Measurements from ENCODE around the gene TAF11L5.
"Not testable (repeated sequence)": the region's sequence is repeated elsewhere in the genome, so short reads cannot be mapped to it uniquely, and the experiment has no call there.

The TAF11L5 gene

DNA sequence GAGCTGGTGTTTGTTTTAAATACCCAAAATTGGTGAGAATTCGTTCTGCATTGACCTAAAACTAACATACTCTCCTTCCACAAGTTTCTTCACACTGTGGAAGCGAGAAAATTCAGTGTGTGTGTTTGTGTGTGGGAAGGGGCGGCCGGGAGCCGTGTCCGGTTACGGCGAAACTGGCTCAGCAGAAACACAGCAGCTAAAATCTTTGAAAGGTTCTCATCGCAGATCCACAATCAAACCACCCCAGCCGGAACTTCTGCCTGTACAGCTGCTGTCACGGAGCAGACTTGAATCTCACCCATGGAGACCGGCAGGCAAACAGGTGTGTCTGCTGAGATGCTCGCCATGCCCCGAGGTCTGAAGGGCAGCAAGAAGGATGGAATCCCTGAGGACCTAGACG is at the start of gene TAF11L5:
Gene TAF11L5 (plus strand): TSS at position 301 of the 400 bp plus-strand sequence.
- DNase-seq, result not testable (repeated sequence)

DNA sequence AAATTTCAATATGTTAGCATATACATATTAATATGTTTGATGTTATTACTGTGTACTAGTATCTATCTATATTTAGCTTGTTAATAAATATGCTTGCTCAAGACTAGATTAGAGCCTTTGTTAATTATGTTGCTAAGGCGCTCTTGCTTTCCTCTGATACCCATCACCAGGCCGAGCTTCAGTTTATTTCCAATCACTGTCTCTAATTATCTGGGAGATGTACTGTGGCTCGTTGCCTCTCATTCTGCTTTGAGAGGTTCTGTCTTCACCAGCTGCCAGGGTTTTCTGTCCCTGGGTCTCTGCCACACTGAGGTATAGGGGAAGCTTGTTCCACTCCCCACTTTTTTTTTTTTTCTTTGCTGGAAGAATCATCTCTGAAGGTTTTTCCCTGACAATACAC is 48.0 kb upstream of the TAF11L5 start:
- DNase-seq, result peak; percentile 46

DNA sequence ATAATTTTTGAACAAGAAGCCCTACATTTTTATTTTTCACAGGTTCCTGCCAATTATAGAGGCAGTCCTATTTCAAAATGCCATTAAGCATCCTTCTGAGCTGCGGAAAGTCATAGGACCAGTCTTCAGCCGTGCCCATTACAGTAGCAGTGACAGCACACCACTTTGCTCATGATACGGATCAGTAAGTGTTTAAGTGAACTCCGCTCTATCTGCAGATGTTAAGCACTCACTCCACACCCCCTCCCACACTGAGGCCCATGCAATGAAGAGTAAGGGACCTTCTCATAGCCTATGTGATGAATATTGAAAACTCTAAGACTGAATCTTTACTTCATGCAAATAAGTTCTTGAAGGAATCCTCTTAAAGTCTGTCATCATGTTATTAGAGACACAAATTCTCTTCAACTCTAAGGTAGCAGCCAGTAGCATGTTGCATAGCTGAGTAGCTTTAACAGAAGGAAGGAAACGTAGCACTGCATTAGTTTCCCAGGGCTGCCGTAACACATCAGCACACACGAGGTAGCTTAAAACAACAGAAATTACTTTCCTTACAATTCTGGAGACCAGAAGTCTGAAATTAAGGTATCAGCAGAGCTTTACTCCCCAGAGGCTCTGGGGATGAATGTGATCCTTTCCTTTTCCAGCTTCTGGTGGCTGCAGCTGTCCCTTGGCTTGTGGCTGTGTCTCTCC is 47.3 kb upstream of the TAF11L5 start:
- no peak for DNase-seq

- DNase-seq, result peak; percentile 17
Observed at GRCh38 chr5:17481378-17481777, 43.7 kb upstream of the TAF11L5 start.

- peak; percentile 73 for DNase-seq
Observed at GRCh38 chr5:17482790-17483189, 42.2 kb upstream of the TAF11L5 start.

DNA sequence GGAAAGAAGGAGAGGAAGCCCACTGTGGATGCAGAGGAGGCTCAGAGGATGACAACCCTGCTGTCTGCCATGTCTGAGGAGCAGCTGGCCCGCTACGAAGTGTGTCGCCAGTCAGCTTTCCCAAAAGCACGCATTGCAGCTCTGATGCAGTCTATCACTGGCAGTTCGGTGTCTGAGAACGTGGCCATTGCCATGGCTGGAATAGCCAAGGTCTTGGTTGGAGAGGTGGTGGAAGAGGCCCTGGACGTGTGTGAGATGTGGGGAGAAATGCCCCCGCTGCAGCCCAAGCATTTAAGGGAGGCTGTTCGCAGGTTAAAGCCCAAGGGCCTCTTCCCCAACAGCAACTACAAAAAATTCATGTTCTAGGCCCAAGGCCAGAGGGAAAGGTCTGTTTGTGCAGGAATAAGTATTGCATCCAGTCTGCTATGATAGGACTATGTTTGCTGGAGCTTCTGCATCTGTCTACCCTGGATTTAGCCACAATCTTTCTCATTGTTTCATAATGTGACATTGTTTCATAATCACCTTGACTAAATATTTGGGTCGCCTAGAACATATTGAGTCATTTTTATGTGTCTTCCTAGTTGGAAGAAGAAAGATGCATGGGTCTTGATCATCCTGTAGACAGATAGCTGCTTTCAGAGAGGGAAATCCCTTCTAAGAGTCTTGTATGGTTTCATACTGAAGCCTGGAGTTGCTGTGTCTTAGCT is 38.4 kb upstream of the TAF11L5 start:
- DNase-seq, result not testable (repeated sequence)

DNA sequence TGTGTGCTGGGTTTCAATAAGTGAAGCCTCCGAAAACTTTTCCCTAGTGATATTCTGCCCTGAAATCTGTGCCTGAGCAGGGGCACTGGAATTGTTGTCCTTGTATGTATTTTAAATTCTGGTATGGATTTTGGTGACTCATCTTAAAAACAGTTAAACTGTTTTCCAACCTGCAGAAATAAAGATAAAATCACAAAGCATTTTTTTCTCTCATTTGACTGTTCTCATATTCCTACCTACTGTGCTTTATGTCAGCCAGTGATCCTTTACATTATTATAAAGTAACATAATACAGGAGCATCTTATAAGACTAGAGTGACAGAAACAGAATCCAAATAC is 37.9 kb upstream of the TAF11L5 start:
- DNase-seq, result no peak

DNA sequence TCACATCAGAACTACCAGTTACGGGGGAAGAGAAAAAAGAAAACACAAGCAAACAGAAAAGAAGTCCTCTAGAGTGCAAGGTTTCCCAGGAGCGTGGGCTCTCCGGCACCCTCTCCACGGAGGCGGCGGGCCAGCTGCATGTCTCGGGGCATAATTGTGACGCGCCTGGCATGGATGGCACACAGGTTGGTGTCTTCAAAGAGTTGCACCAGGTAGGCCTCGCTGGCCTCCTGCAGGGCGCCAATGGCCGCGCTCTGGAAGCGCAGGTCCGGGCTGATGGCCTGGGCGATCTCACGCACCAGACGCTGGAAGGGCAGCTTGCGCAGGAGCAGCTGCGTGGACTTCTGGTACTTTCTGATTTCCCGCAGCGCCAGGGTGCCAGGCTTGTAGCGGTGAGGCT is 33.8 kb upstream of the TAF11L5 start:
- DNase-seq, result not testable (repeated sequence)

DNA sequence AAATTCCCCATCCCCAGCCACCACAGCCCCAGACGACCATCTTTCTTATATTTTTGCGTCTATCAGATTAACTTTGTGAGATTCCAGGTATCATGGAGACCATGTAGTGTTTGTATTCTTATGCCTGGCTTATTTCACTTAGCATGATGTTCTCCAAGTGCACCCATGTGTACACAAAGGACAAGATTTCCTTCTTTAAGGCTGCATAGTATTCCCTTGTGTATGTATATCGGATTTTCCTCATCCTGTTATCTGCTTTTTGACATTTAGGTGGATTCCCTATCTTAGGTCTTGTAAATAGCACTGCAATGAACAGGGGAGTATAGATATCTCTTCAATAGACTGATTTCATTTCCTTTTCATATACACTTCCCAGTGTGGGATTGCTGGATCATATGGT is 32.3 kb upstream of the TAF11L5 start:
- DNase-seq, result no peak

DNA sequence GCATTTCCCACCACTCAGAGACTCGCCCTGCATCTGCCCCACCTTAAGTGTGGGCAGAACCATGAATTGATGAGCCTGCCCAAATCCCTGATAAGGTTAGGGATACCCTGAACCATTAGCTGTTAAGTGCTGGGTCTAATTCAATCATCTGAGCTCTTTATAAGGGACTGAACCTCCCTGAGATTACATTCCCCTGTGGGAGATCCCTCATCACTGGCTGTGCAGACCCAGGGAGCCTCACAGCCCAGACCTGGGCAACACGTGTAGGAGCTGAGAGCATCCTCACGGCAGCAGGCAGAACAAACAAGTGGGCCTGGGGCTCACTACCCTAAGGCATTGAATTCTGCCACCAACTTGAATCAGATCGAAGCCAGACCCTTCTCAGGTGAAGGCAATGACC is 27.6 kb upstream of the TAF11L5 start:
- no peak for DNase-seq

- DNase-seq, result not testable (repeated sequence)
Observed at GRCh38 chr5:17497931-17498330, 27.1 kb upstream of the TAF11L5 start, which contains the start of gene TAF11L2. TAF11L2 (plus strand) TSS chr5:17498231.

GRCh38 chr5:17511775-17512325 is 13.2 kb upstream of the TAF11L5 start:
- DNase-seq, result no peak

DNA sequence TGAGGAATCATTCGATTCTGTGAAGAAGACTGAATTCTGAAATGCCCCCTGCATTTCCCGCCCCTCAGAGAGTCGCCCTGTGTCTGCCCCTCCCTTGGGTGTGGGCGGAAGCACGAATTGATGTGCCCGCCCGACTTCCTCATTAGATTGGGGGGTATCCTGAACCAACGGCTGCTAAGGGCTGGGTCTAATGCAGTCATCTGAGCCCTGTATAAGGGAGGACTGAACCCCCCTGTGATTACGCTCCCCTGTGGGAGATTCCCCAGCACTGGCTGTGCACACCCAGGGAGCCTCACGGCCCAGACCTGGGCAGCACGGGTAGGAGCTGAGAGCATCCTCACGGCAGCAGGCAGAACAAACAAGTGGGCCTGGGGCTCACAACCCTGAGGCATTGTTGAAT is 7.5 kb upstream of the TAF11L5 start:
- DNase-seq, result not testable (repeated sequence)

DNA sequence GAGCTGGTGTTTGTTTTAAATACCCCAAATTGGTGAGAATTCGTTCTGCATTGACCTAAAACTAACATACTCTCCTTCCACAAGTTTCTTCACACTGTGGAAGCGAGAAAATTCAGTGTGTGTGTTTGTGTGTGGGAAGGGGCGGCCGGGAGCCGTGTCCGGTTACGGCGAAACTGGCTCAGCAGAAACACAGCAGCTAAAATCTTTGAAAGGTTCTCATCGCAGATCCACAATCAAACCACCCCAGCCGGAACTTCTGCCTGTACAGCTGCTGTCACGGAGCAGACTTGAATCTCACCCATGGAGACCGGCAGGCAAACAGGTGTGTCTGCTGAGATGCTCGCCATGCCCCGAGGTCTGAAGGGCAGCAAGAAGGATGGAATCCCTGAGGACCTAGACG is 7.0 kb upstream of the TAF11L5 start, which contains the start of gene TAF11L3:
Gene TAF11L3 (plus strand): TSS at position 301 of the 400 bp plus-strand sequence.
- not testable (repeated sequence) for DNase-seq

DNA sequence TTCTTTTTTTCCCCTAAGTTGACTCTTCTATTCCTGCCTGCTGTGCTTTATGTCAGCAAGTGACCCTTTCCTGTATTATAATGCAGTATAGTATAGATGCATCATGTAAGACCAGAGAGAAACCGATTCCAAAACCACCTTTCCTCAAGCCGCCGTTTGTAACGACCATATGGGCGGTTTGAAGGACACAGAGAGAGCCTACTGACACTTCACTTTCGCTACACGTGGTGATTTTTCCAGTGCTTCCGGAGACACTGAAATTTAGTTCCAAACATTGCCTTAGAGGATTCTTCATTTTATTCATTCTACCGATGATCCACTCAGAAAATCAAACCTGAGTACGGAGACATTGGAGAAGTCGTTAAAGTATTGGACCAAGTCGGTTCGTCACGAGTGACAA is 5.5 kb upstream of the TAF11L5 start:
- not testable (repeated sequence) for DNase-seq

DNA sequence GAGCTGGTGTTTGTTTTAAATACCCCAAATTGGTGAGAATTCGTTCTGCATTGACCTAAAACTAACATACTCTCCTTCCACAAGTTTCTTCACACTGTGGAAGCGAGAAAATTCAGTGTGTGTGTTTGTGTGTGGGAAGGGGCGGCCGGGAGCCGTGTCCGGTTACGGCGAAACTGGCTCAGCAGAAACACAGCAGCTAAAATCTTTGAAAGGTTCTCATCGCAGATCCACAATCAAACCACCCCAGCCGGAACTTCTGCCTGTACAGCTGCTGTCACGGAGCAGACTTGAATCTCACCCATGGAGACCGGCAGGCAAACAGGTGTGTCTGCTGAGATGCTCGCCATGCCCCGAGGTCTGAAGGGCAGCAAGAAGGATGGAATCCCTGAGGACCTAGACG is 3.5 kb upstream of the TAF11L5 start, which contains the start of gene TAF11L4:
Gene TAF11L4 (plus strand): TSS at position 301 of the 400 bp plus-strand sequence.
- not testable (repeated sequence) for DNase-seq

- DNase-seq, result not testable (repeated sequence)
Observed at GRCh38 chr5:17526504-17526903, 1.5 kb downstream of the TAF11L5 start.

DNA sequence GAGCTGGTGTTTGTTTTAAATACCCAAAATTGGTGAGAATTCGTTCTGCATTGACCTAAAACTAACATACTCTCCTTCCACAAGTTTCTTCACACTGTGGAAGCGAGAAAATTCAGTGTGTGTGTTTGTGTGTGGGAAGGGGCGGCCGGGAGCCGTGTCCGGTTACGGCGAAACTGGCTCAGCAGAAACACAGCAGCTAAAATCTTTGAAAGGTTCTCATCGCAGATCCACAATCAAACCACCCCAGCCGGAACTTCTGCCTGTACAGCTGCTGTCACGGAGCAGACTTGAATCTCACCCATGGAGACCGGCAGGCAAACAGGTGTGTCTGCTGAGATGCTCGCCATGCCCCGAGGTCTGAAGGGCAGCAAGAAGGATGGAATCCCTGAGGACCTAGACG is 3.3 kb downstream of the TAF11L5 start, which contains the start of gene TAF11L6:
Gene TAF11L6 (plus strand): TSS at position 301 of the 400 bp plus-strand sequence.
- not testable (repeated sequence) for DNase-seq
